Esophagus squamous epithelium (tissue), 5 donors: ENCODE measurements around the gene AANAT. TPM values are rescaled to one million over a fixed set of nuclear protein-coding genes. Genes with fewer than 3 reads are reported as not detected.

Experiments used
- DNase-seq: peaks from one replicate; lab custom pipeline; 2025; lab: John Stamatoyannopoulos, UW
- H3K27ac ChIP-seq, 4 donors: fragments of 200-600 bp; sonication (generic); one replicate each; pipeline ENCODE4 v1.5.1; 2016 to 2019; ENCODE audit warnings: mild to moderate bottlenecking in 1 of 4
- H3K27me3 ChIP-seq, 4 donors: fragments of 200-600 bp; sonication (generic); 1 replicate in 3 of 4; 2 replicates in 1 of 4; pipeline versions ENCODE4 v1.5.1 to v1.6.0; 2017 to 2021; ENCODE audit warnings: antibody characterized with exemption in 1 of 4
- H3K36me3 ChIP-seq, 3 donors: fragments of 200-600 bp; sonication (generic); one replicate each; pipeline ENCODE4 v1.5.1; 2016 to 2019
- H3K4me1 ChIP-seq, 3 donors: fragments of 200-600 bp; sonication (generic); one replicate each; pipeline ENCODE4 v1.5.1; 2017 to 2019
- H3K4me3 ChIP-seq, 4 donors: fragments of 200-600 bp; sonication (generic); 1 replicate in 3 of 4; 2 replicates in 1 of 4; pipeline ENCODE4 v1.5.1; 2016 to 2019; ENCODE audit warnings: mild to moderate bottlenecking in 2 of 4, moderate library complexity in 1 of 4
- H3K9me3 ChIP-seq, 3 donors: fragments of 200-600 bp; sonication (generic); one replicate each; pipeline ENCODE4 v1.5.1; 2016 to 2019
- CTCF ChIP-seq, 6 experiments: fragments of 450-650 bp in 4 of 6; fragments of 200-600 bp in 2 of 6; sonication (generic) in 2 of 6; IDR thresholded peaks; one replicate each; pipeline ENCODE4 v1.5.1; 2016 to 2019; ENCODE audit warnings: antibody characterized with exemption in 6 of 6, mild to moderate bottlenecking in 4 of 6, moderate library complexity in 4 of 6
- POLR2A ChIP-seq, 4 donors: fragments of 450-650 bp; IDR thresholded peaks; one replicate each; pipeline ENCODE4 v1.6.1; 2017; ENCODE audit warnings: antibody characterized with exemption in 4 of 4, mild to moderate bottlenecking in 4 of 4, moderate library complexity in 3 of 4
- WGBS, 2 donors: methylation state at CpG; one replicate each; pipeline ENCODE4 v1.1.5; 2018; 5-methylcytosine and 5-hydroxymethylcytosine counted together
- intact Hi-C: fragments of 100-400 bp; cut with DNase I; formaldehyde crosslinking; loops from one replicate; pipeline ENCODE4 v1.15.0; 2022
- total RNA-seq, 4 donors: library from RNA; depleted of rRNA; stranded (reverse); fragments of >200 nt; gene quantifications; one replicate each; pipeline ENCODE4 v1.1.0, GENCODE V29; 2016
- donor health status: DM: yes; HTN: yes; CAD: no.

The AANAT gene
- total RNA-seq, 4 donors from 2014 or later = not detected

DNA sequence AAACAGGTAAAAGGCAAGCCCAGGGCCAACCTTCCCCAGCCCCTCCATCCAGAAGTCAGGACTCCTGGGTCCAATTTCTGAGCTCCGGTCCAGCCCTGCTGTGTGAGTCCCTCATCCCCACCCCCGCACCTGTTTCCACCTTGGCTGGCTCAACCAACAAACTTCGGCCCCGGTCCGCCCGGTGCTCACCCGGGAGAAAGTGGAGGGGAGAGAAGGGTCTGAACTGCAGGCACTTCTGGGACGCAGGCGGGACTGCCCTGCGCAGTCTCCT is 33.3 kb downstream of the AANAT start:
- no peaks in the 10 kb centered on the region for H3K27me3 ChIP-seq
- no peaks in the 10 kb centered on the region for H3K36me3 ChIP-seq
- H3K4me3 ChIP-seq = peak overlapping the region; percentile 64 to 95 (median 84)
- peak overlapping the region; percentile 84 to 94 (median 91) for H3K27ac ChIP-seq
- 7 to 17% methylated on average over 3 to 8 of the region's 10 CpGs for WGBS, 2 donors
- no peak for DNase-seq
- H3K4me1 ChIP-seq = peaks cover 14 to 67% (median 33%) of the 10 kb centered on the region in 3 donors
- intact Hi-C loops = loop anchor here (10.0 kb wide), 1 partner anchor 96 kb away; no protein-coding TSS in a partner anchor
- no peaks in the 10 kb centered on the region for H3K9me3 ChIP-seq
- TF ChIP-seq POLR2A (IDR thresholded peaks at IDR 0.05) (no peak), CTCF (IDR thresholded peaks at IDR 0.05) (no peak)

- H3K4me3 ChIP-seq = peak within 1 kb of the TSS; percentile 64 to 95 (median 84)
- 2 to 6% methylated on average over 3 to 8 of the region's 72 CpGs for WGBS, 2 donors
- intact Hi-C loops = loop anchor here (10.0 kb wide), 1 partner anchor 96 kb away; no protein-coding TSS in a partner anchor
- peak within 1 kb of the TSS; percentile 84 to 94 (median 91) for H3K27ac ChIP-seq
- no peaks in the 10 kb centered on the region for H3K9me3 ChIP-seq
- no peak for DNase-seq
- no peaks in the 10 kb centered on the region for H3K27me3 ChIP-seq
- H3K36me3 ChIP-seq = no peaks in the 10 kb centered on the region
- peaks cover 14 to 64% (median 33%) of the 10 kb centered on the region in 3 donors for H3K4me1 ChIP-seq
- TF ChIP-seq CTCF (IDR thresholded peaks at IDR 0.05) = peak in 2 of 6 experiments; percentile 11 to 14
- TF ChIP-seq POLR2A (IDR thresholded peaks at IDR 0.05) = peak in 3 of 4 donors; percentile 42 to 97 (median 90)
These were observed 33.8 kb downstream of the AANAT start, which contains the start of gene RHBDF2 for GRCh38 chr17:76501018-76501826. TSS of gene RHBDF2 (minus strand) at chr17:76501423. CDS start at chr17:76481524, 19,899 bp downstream.

DNA sequence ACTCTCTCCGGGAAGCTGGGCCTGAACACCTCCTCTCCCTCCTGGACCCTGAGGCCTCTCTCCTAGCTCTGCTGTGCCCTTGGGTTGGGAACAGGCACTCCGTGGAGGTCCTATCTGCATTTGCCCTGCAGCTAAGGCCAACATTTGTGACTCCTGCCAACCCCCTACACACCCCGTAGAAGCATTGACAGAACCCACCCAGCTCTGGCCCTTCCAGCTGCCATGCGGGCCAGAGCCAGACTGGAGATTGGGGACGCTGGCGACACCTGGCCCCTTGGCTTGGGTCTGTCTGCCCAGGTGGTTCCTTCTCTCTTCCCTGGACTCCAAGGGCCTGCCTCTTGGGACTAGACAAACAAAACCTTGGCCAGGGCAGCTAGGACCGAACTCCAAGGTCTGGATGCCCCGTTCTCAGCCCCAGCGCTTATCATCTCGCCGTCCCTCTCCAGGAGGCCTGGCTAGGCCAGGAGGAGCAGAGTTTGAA is 34.5 kb downstream of the AANAT start:
- H3K9me3 ChIP-seq = no peaks in the 10 kb centered on the region
- no peak for DNase-seq
- intact Hi-C loops = loop anchor here (10.0 kb wide), 1 partner anchor 97 kb away; no protein-coding TSS in a partner anchor
- H3K27me3 ChIP-seq = peaks cover 0 to 4% (median 0%) of the 10 kb centered on the region in 4 donors
- WGBS, 2 donors = 59 to 70% methylated on average over 5 to 6 of the region's 11 CpGs
- H3K4me1 ChIP-seq = peaks cover 14 to 63% (median 36%) of the 10 kb centered on the region in 3 donors
- peak overlapping the region; percentile 64 to 95 (median 84) for H3K4me3 ChIP-seq
- no peaks in the 10 kb centered on the region for H3K36me3 ChIP-seq
- TF ChIP-seq CTCF (IDR thresholded peaks at IDR 0.05) = no peak
- no peak for TF ChIP-seq POLR2A (IDR thresholded peaks at IDR 0.05)
- H3K27ac ChIP-seq = peak overlapping the region; percentile 84 to 94 (median 91)

DNA sequence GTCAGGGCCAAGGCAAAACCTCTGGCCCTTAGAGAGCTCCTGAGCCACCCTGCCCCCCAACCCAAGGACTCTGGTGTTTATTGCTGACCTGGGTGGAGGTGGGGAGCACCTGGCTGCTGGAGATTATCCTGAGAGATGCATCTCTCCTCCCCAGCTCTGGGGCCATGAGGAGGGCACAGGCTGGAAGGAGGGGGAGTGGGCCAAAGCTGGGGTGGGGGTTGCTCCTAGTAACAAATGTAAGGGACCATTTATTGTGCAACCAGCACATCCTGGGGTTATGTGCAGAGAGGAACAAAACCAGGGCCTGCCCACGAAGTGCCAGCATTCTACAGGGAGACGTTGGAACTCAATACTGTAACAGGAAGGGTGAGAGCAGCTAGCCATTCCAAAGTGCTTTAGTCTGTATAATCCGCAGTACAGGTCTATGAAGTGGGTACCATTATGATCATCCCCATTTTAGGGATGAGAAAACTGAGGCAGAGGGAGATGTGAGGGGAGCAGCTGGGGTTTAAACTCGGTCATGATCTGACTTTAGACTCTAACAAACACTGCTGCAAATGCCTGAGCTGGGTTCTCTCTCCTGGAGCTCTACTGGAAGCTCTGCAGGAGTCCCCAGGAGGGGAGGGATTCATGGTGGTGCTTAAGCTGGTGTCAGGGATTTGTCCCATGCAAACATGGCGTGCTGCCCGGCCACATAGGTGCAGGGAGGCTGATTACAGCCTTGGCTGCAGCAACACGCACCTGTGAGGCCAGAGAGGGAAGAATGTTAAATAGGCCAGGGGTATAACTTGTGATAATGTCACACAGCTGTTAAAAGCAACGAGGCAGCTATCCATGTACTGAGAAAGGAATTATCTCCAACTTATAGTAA is 35.2 kb downstream of the AANAT start:
- TF ChIP-seq CTCF (IDR thresholded peaks at IDR 0.05) (no peak), POLR2A (IDR thresholded peaks at IDR 0.05) (no peak)
- H3K27me3 ChIP-seq = peaks cover 0 to 12% (median 0%) of the 10 kb centered on the region in 4 donors
- no peaks in the 10 kb centered on the region for H3K9me3 ChIP-seq
- WGBS, 2 donors = 75 to 82% methylated on average over 8 of the region's 8 CpGs
- DNase-seq = no peak
- H3K36me3 ChIP-seq = no peaks in the 10 kb centered on the region
- peaks cover 14 to 55% (median 33%) of the 10 kb centered on the region in 3 donors for H3K4me1 ChIP-seq
- intact Hi-C loops = loop anchor here (10.0 kb wide), 1 partner anchor 98 kb away; no protein-coding TSS in a partner anchor
- no peak overlapping the region for H3K4me3 ChIP-seq
- H3K27ac ChIP-seq = peak overlapping the region; percentile 84 to 94 (median 91)
